Upper lobe of left lung (tissue), 4 donors: ENCODE measurements around the gene NEURL4.

Experiments used
- CTCF ChIP-seq, 6 experiments: fragments of 450-650 bp in 4 of 6; fragments of 200-600 bp in 2 of 6; sonication (generic) in 2 of 6; IDR thresholded peaks; one replicate each; pipeline ENCODE4 v1.5.1; 2016 to 2019; ENCODE audit warnings: antibody characterized with exemption in 6 of 6
- EP300 ChIP-seq, 4 donors: sonication (generic); formaldehyde crosslinking; IDR thresholded peaks; one replicate each; pipeline ENCODE4 v1.5.1; 2017; ENCODE audit warnings: antibody characterized with exemption in 4 of 4, control low read depth in 2 of 4
- POLR2A ChIP-seq, 4 donors: fragments of 450-650 bp; IDR thresholded peaks; one replicate each; pipeline ENCODE4 v1.5.1; 2016 to 2017; ENCODE audit warnings: antibody characterized with exemption in 4 of 4, mild to moderate bottlenecking in 2 of 4
- POLR2AphosphoS5 ChIP-seq, 2 donors: sonication (generic); formaldehyde crosslinking; IDR thresholded peaks; one replicate each; pipeline ENCODE4 v1.5.1; 2017; ENCODE audit warnings: antibody characterized with exemption in 2 of 2

GRCh38 chr17:7361906-7362305 lies 32.8 kb upstream of the NEURL4 start:
- TF ChIP-seq CTCF (IDR thresholded peaks at IDR 0.05) (no peak), POLR2A (IDR thresholded peaks at IDR 0.05) (no peak), POLR2AphosphoS5 (IDR thresholded peaks at IDR 0.05) (no peak), EP300 (IDR thresholded peaks at IDR 0.05) (no peak)
